CD8-positive, alpha-beta memory T cell (primary cell): Measurements from ENCODE around the gene ZBTB46. TPM values are rescaled to one million over a fixed set of nuclear protein-coding genes. Genes with fewer than 3 reads are reported as not detected.

Experiments used
- CTCF ChIA-PET: fragments of 350-600 bp; sonication (Branson Sonifier 250); formaldehyde crosslinking; loops from one replicate; lab custom pipeline; 2021; ENCODE audit warnings: antibody characterized with exemption; lab: Charles Lee
- POLR2A ChIA-PET: fragments of 350-600 bp; sonication (Branson Sonifier 250); formaldehyde crosslinking; loops from one replicate; lab custom pipeline; 2021; ENCODE audit warnings: antibody characterized with exemption; lab: Charles Lee
- DNase-seq, 5 donors: peaks; one replicate each; pipeline versions ENCODE4 v3.0.0 to v3.0.0-alpha.2; 2020 to 2022; ENCODE audit warnings: mixed read lengths in 1 of 5
- H3K27ac ChIP-seq: one replicate; pipeline ENCODE4 v1.7.0; 2013; ENCODE audit warnings: low read depth, mild to moderate bottlenecking, low read length, moderate library complexity
- H3K27me3 ChIP-seq: 2 replicates; pipeline ENCODE4 v1.7.0; 2013; ENCODE audit warnings: low read length, mild to moderate bottlenecking; ENCODE audit not compliant: insufficient read depth, poor library complexity, severe bottlenecking
- H3K36me3 ChIP-seq: 2 replicates; pipeline ENCODE4 v1.7.0; 2013; ENCODE audit warnings: mild to moderate bottlenecking, low read length, moderate library complexity; ENCODE audit not compliant: insufficient read depth
- H3K4me1 ChIP-seq: 2 replicates; pipeline ENCODE4 v1.7.0; 2013; ENCODE audit warnings: mild to moderate bottlenecking, low read length, moderate library complexity; ENCODE audit not compliant: insufficient read depth
- H3K4me3 ChIP-seq: 2 replicates; pipeline ENCODE4 v1.7.0; 2013; ENCODE audit warnings: mild to moderate bottlenecking, low read length
- H3K9me3 ChIP-seq: 2 replicates; pipeline ENCODE4 v1.7.0; 2013; ENCODE audit warnings: mild to moderate bottlenecking, low read length
- H3K27ac Mint-ChIP-seq, 8 donors: one replicate each; pipeline ENCODE4 v1.8.0; 2020 to 2021; ENCODE audit warnings: mixed read lengths in 8 of 8, mild to moderate bottlenecking in 6 of 8, inconsistent platforms in 3 of 8, moderate library complexity in 3 of 8
- H3K27me3 Mint-ChIP-seq, 2 donors: one replicate each; pipeline ENCODE4 v1.8.0; 2020 to 2021; ENCODE audit warnings: mixed read lengths in 2 of 2, mild to moderate bottlenecking in 1 of 2, moderate library complexity in 1 of 2
- H3K36me3 Mint-ChIP-seq, 3 donors: one replicate each; pipeline ENCODE4 v1.8.0; 2020 to 2021; ENCODE audit warnings: mixed read lengths in 3 of 3, inconsistent platforms in 1 of 3, mild to moderate bottlenecking in 1 of 3
- H3K4me1 Mint-ChIP-seq, 3 donors: one replicate each; pipeline ENCODE4 v1.8.0; 2020 to 2021; ENCODE audit warnings: mixed read lengths in 3 of 3, inconsistent platforms in 1 of 3, mild to moderate bottlenecking in 1 of 3
- H3K4me3 Mint-ChIP-seq, 7 donors: one replicate each; pipeline ENCODE4 v1.8.0; 2020 to 2021; ENCODE audit warnings: mixed read lengths in 7 of 7, mild to moderate bottlenecking in 6 of 7, moderate library complexity in 4 of 7, inconsistent platforms in 2 of 7
- H3K9me3 Mint-ChIP-seq, 5 donors: one replicate each; pipeline ENCODE4 v1.8.0; 2020 to 2022; ENCODE audit warnings: mixed read lengths in 5 of 5, mild to moderate bottlenecking in 3 of 5, moderate library complexity in 2 of 5, inconsistent platforms in 1 of 5
- polyA plus RNA-seq: library from polyadenylated mRNA; unstranded; fragments of 300-500 nt; fragmentation: Illumina TruSeq; gene quantifications from one replicate; pipeline ENCODE4 v1.2.3, GENCODE V29; 2021
- total RNA-seq, 2 experiments: library from RNA; stranded (reverse); gene quantifications; one replicate each; pipeline ENCODE4 v1.2.3, GENCODE V29; 2021

ZBTB46 gene
- total and polyA plus RNA-seq, 3 experiments from 2014 or later = 0.08 to 0.39 (median 0.31) TPM

- CTCF ChIA-PET = interaction anchor here (1.5 kb wide), 1 partner anchor 83 kb away, joined by 4 read pairs; no protein-coding TSS in a partner anchor
Measured at GRCh38 chr20:63703471-63703975, 127.5 kb downstream of the ZBTB46 start.

GRCh38 chr20:63702751-63703470 lies 128.2 kb downstream of the ZBTB46 start:
- DNase-seq = no peak
- POLR2A ChIA-PET = no interaction called here
- peak overlapping the region in 2 of 8 donors; percentile 13 to 43 for H3K27ac Mint-ChIP-seq
- H3K4me3 Mint-ChIP-seq = no peak overlapping the region
- no peaks in the 10 kb centered on the region for H3K9me3 Mint-ChIP-seq
- peaks cover 0 to 41% (median 7%) of the 10 kb centered on the region in 3 donors for H3K36me3 Mint-ChIP-seq
- Histone ChIP-seq H3K4me3 (no peak overlapping the region), H3K9me3 (no peaks in the 10 kb centered on the region), H3K27me3 (no peaks in the 10 kb centered on the region), H3K4me1 (peaks cover 20% of the 10 kb centered on the region), H3K36me3 (peaks cover 22% of the 10 kb centered on the region), H3K27ac (no peak overlapping the region)
- H3K4me1 Mint-ChIP-seq = peaks cover 11 to 39% (median 14%) of the 10 kb centered on the region in 3 donors
- CTCF ChIA-PET = interaction anchor here (0.9 to 1.7 kb wide), 3 partner anchors 83 to 165 kb away, joined by 3 to 4 read pairs (median 4); no protein-coding TSS in a partner anchor
- no peaks in the 10 kb centered on the region for H3K27me3 Mint-ChIP-seq

More at GRCh38 chr20:63703471-63703975, 127.5 kb downstream of the ZBTB46 start:
- H3K27ac ChIP-seq = no peak overlapping the region
- no peak overlapping the region for H3K4me3 ChIP-seq
- POLR2A ChIA-PET = no interaction called here
- H3K4me1 ChIP-seq = peaks cover 23% of the 10 kb centered on the region
- peaks cover 22% of the 10 kb centered on the region for H3K36me3 ChIP-seq
- H3K27ac Mint-ChIP-seq = no peak overlapping the region
- no peak for DNase-seq
- peaks cover 12 to 39% (median 16%) of the 10 kb centered on the region in 3 donors for H3K4me1 Mint-ChIP-seq
- H3K9me3 Mint-ChIP-seq = no peaks in the 10 kb centered on the region
- H3K36me3 Mint-ChIP-seq = peaks cover 0 to 43% (median 7%) of the 10 kb centered on the region in 3 donors
- no peaks in the 10 kb centered on the region for H3K27me3 ChIP-seq
- no peaks in the 10 kb centered on the region for H3K27me3 Mint-ChIP-seq
- peak overlapping the region in 1 of 7 donors; percentile 32 for H3K4me3 Mint-ChIP-seq
- H3K9me3 ChIP-seq = no peaks in the 10 kb centered on the region

GRCh38 chr20:63702036-63702665 lies 128.9 kb downstream of the ZBTB46 start:
- H3K27ac ChIP-seq = no peak overlapping the region
- Mint-ChIP-seq H3K9me3 (no peaks in the 10 kb centered on the region), H3K27ac (peak overlapping the region in 2 of 8 donors; percentile 17 to 43), H3K27me3 (no peaks in the 10 kb centered on the region), H3K36me3 (peaks cover 0 to 38% (median 7%) of the 10 kb centered on the region in 3 donors), H3K4me3 (no peak overlapping the region), H3K4me1 (peaks cover 11 to 45% (median 14%) of the 10 kb centered on the region in 3 donors)
- no peaks in the 10 kb centered on the region for H3K27me3 ChIP-seq
- H3K9me3 ChIP-seq = no peaks in the 10 kb centered on the region
- H3K4me3 ChIP-seq = no peak overlapping the region
- CTCF ChIA-PET = interaction anchor here (0.6 to 1.7 kb wide), 3 partner anchors 60 to 164 kb away, joined by 3 to 4 read pairs (median 3); no protein-coding TSS in a partner anchor
- POLR2A ChIA-PET = no interaction called here
- H3K4me1 ChIP-seq = peaks cover 23% of the 10 kb centered on the region
- DNase-seq = no peak
- H3K36me3 ChIP-seq = peaks cover 22% of the 10 kb centered on the region

GRCh38 chr20:63701329-63702035 lies 129.6 kb downstream of the ZBTB46 start:
- no peaks in the 10 kb centered on the region for H3K9me3 Mint-ChIP-seq
- H3K27me3 Mint-ChIP-seq = no peaks in the 10 kb centered on the region
- CTCF ChIA-PET = interaction anchor here (0.6 to 1.7 kb wide), 2 partner anchors 60 to 164 kb away, joined by 3 to 4 read pairs; no protein-coding TSS in a partner anchor
- peaks cover 5 to 45% (median 8%) of the 10 kb centered on the region in 3 donors for H3K4me1 Mint-ChIP-seq
- no peaks in the 10 kb centered on the region for H3K9me3 ChIP-seq
- peaks cover 21% of the 10 kb centered on the region for H3K36me3 ChIP-seq
- POLR2A ChIA-PET = no interaction called here
- no peak overlapping the region for H3K27ac ChIP-seq
- DNase-seq = no peak
- peaks cover 23% of the 10 kb centered on the region for H3K4me1 ChIP-seq
- H3K27me3 ChIP-seq = no peaks in the 10 kb centered on the region
- no peak overlapping the region for H3K4me3 Mint-ChIP-seq
- H3K36me3 Mint-ChIP-seq = peaks cover 0 to 31% (median 3%) of the 10 kb centered on the region in 3 donors
- H3K27ac Mint-ChIP-seq = no peak overlapping the region
- no peak overlapping the region for H3K4me3 ChIP-seq

- Mint-ChIP-seq H3K4me1 (peaks cover 3 to 48% (median 8%) of the 10 kb centered on the region in 3 donors), H3K4me3 (no peak overlapping the region), H3K36me3 (peaks cover 0 to 28% (median 3%) of the 10 kb centered on the region in 3 donors), H3K9me3 (peaks cover 0 to 2% (median 0%) of the 10 kb centered on the region in 5 donors), H3K27ac (no peak overlapping the region), H3K27me3 (no peaks in the 10 kb centered on the region)
- no peaks in the 10 kb centered on the region for H3K27me3 ChIP-seq
- no peaks in the 10 kb centered on the region for H3K9me3 ChIP-seq
- H3K4me3 ChIP-seq = no peak overlapping the region
- CTCF ChIA-PET = no interaction called here
- H3K36me3 ChIP-seq = peaks cover 16% of the 10 kb centered on the region
- no peak overlapping the region for H3K27ac ChIP-seq
- DNase-seq = no peak
- POLR2A ChIA-PET = no interaction called here
- peaks cover 23% of the 10 kb centered on the region for H3K4me1 ChIP-seq
Measured at GRCh38 chr20:63701051-63701328, 130.1 kb downstream of the ZBTB46 start.

- Mint-ChIP-seq H3K36me3 (peaks cover 0 to 23% (median 3%) of the 10 kb centered on the region in 3 donors), H3K27ac (peak overlapping the region in 1 of 8 donors; percentile 40), H3K4me3 (no peak overlapping the region), H3K27me3 (no peaks in the 10 kb centered on the region), H3K9me3 (peaks cover 0 to 2% (median 0%) of the 10 kb centered on the region in 5 donors), H3K4me1 (peaks cover 3 to 47% (median 8%) of the 10 kb centered on the region in 3 donors)
- peak in 1 of 5 donors; percentile 42 for DNase-seq
- Histone ChIP-seq H3K36me3 (peaks cover 10% of the 10 kb centered on the region), H3K4me1 (peaks cover 22% of the 10 kb centered on the region), H3K27ac (no peak overlapping the region), H3K9me3 (no peaks in the 10 kb centered on the region), H3K4me3 (no peak overlapping the region), H3K27me3 (no peaks in the 10 kb centered on the region)
- ChIA-PET POLR2A (interaction anchor here (1.5 kb wide), 1 partner anchor 19 kb away, joined by 3 read pairs; no protein-coding TSS in a partner anchor), CTCF (no interaction called here)
Measured at GRCh38 chr20:63700199-63701050, 130.6 kb downstream of the ZBTB46 start.
